HepG2 (cell line): ENCODE results near the gene HSPA1B. TPM values are rescaled to one million over a fixed set of nuclear protein-coding genes. Genes with fewer than 3 reads are reported as not detected.

Experiments
- ATF6 ChIP-seq: sonication (generic); formaldehyde crosslinking; conservative IDR thresholded peaks from 2 replicates; pipeline ENCODE4 v1.4.0; 2020; ENCODE audit warnings: missing genetic modification reagents
- BRF2 ChIP-seq: sonication (generic); formaldehyde crosslinking; IDR thresholded peaks from 2 replicates; pipeline ENCODE4 v1.8.1; 2022; ENCODE audit warnings: mild to moderate bottlenecking, missing genetic modification reagents
- HNF1A ChIP-seq, 2 experiments: sonication (generic) in 1 of 2; formaldehyde crosslinking in 1 of 2; IDR thresholded peaks; 2 replicates each; pipeline versions ENCODE4 v1.4.0 to v1.6.1; 2016 to 2020; ENCODE audit warnings: borderline replicate concordance in 1 of 2, low read depth in 1 of 2, mild to moderate bottlenecking in 1 of 2, missing genetic modification reagents in 1 of 2
- HNRNPUL1 ChIP-seq: fragments of 200-400 bp; formaldehyde crosslinking; IDR thresholded peaks from 2 replicates; pipeline ENCODE4 v1.6.1; 2017; ENCODE audit warnings: low read depth, mild to moderate bottlenecking, low read length, moderate library complexity
- PITX1 ChIP-seq: sonication (generic); formaldehyde crosslinking; IDR thresholded peaks from 2 replicates; pipeline ENCODE4 v1.5.1; 2020; ENCODE audit warnings: mild to moderate bottlenecking, missing genetic modification reagents
- POLR2A ChIP-seq, 2 experiments: IDR thresholded peaks; 2 replicates each; pipeline ENCODE4 v1.6.1; 2011; ENCODE audit warnings: low read depth in 2 of 2, low read length in 2 of 2, mild to moderate bottlenecking in 1 of 2, moderate library complexity in 1 of 2; ENCODE audit not compliant: insufficient read depth in 1 of 2
- PRDM15 ChIP-seq: sonication (generic); formaldehyde crosslinking; IDR thresholded peaks from 2 replicates; pipeline ENCODE4 v1.4.0; 2020; ENCODE audit warnings: missing genetic modification reagents
- REPIN1 ChIP-seq: sonication (generic); formaldehyde crosslinking; IDR thresholded peaks from 2 replicates; pipeline ENCODE4 v1.8.0; 2022; ENCODE audit warnings: missing genetic modification reagents, low read depth, mild to moderate bottlenecking, borderline replicate concordance
- SETDB1 ChIP-seq: sonication (generic); formaldehyde crosslinking; IDR thresholded peaks from 2 replicates; pipeline ENCODE4 v1.5.1; 2020; ENCODE audit warnings: missing genetic modification reagents, mild to moderate bottlenecking, borderline replicate concordance
- TOPORS ChIP-seq: sonication (generic); formaldehyde crosslinking; IDR thresholded peaks from 2 replicates; pipeline ENCODE4 v1.8.0; 2023; ENCODE audit warnings: mild to moderate bottlenecking, missing genetic modification reagents
- ZFAT ChIP-seq: sonication (generic); formaldehyde crosslinking; conservative IDR thresholded peaks from 2 replicates; pipeline ENCODE4 v1.8.1; 2023; ENCODE audit warnings: missing genetic modification reagents, inconsistent platforms
- ZNF598 ChIP-seq: sonication (generic); formaldehyde crosslinking; IDR thresholded peaks from 2 replicates; pipeline ENCODE4 v1.5.1; 2020; ENCODE audit warnings: mild to moderate bottlenecking, missing genetic modification reagents, borderline replicate concordance
- ZNF619 ChIP-seq: sonication (generic); formaldehyde crosslinking; IDR thresholded peaks from 2 replicates; pipeline ENCODE4 v1.4.0; 2020; ENCODE audit warnings: mild to moderate bottlenecking, missing genetic modification reagents
- ZNF678 ChIP-seq: sonication (generic); formaldehyde crosslinking; IDR thresholded peaks from 2 replicates; pipeline ENCODE4 v1.4.0; 2020; ENCODE audit warnings: mild to moderate bottlenecking, missing genetic modification reagents
- ZNF800 ChIP-seq: sonication (generic); formaldehyde crosslinking; IDR thresholded peaks from 2 replicates; pipeline ENCODE4 v1.4.0; 2020; ENCODE audit warnings: missing genetic modification reagents
- polyA plus RNA-seq, 8 experiments: library from polyadenylated mRNA; depleted of rRNA in 3 of 8; stranded (reverse) in 7 of 8; unstranded in 1 of 8; fragments of >200 nt; fragmentation: Illumina TruSeq in 4 of 8; extraction: Trizol in 4 of 8; gene quantifications; 2 replicates each; pipeline versions ENCODE4 v1.2.1 to v1.2.3, GENCODE V29; 2011 to 2016; ENCODE audit warnings: low read depth in 4 of 8, missing spikeins in 1 of 8, mixed read lengths in 1 of 8; ENCODE audit not compliant: insufficient read depth in 1 of 8
- total RNA-seq, 5 experiments: library from RNA; depleted of rRNA; stranded (reverse); fragments of >200 nt; fragmentation: Illumina TruSeq; extraction: Trizol; gene quantifications; 2 replicates each; pipeline ENCODE4 v1.2.3, GENCODE V29; 2016; ENCODE audit warnings: low read depth in 1 of 5

The HSPA1B gene
- total and polyA plus RNA-seq, 2 of the 13 experiments (the other 11 are each of a cell fraction or from before 2014, with no cell fraction given) = 26.0 to 186 TPM

GRCh38 chr6:31815025-31815838 lies 12.3 kb upstream of the HSPA1B start, which contains the start of the genes HSPA1A and HSPA1L (continued):
- no peak for TF ChIP-seq ATF6 (CRISPR knock-in tag)
- TF ChIP-seq PITX1 (CRISPR knock-in tag) = no peak
- no peak for TF ChIP-seq HNF1A (IDR thresholded peaks at IDR 0.05; ENCODE audit: low read depth)
- TF ChIP-seq HNF1A (CRISPR knock-in tag; IDR thresholded peaks at IDR 0.05; ENCODE audit: borderline replicate concordance) = no peak
- TF ChIP-seq ZNF598 (CRISPR knock-in tag) = peak; percentile 81; the same call in 1 of the 2 replicates
- TF ChIP-seq BRF2 (CRISPR knock-in tag) = no peak
- peak; percentile 99 to 100 for TF ChIP-seq POLR2A (IDR thresholded peaks at IDR 0.05; ENCODE audit: insufficient read depth in 1 of 2, low read depth in 2 of 2, low read length in 2 of 2)
- TF ChIP-seq ZNF800 (CRISPR knock-in tag) = no peak
- no peak for TF ChIP-seq PRDM15 (CRISPR knock-in tag)
- TF ChIP-seq ZNF619 (CRISPR knock-in tag) = no peak
- TF ChIP-seq ZNF678 (CRISPR knock-in tag) = no peak
- no peak for TF ChIP-seq HNRNPUL1
- no peak for TF ChIP-seq ZFAT (CRISPR knock-in tag)
- TF ChIP-seq SETDB1 = no peak
- TF ChIP-seq REPIN1 (CRISPR knock-in tag) = no peak
- TF ChIP-seq TOPORS (CRISPR knock-in tag) = no peak
